ENCODE results near the gene MAST4. TPM values are rescaled to one million over a fixed set of nuclear protein-coding genes. Genes with fewer than 3 reads are reported as not detected.

The MAST4 gene
- total RNA-seq, 4 donors from 2014 or later, result 16.2 to 32.8 (median 25.0) TPM

GRCh38 chr5:67026278-67026677 lies 430.1 kb downstream of the MAST4 start:
- no peaks in the 10 kb centered on the region for H3K27me3 ChIP-seq
- no peak overlapping the region for H3K27ac ChIP-seq
- peaks cover 6 to 41% (median 10%) of the 10 kb centered on the region in 3 donors for H3K4me1 ChIP-seq
- no peak for TF ChIP-seq POLR2A (IDR thresholded peaks at IDR 0.05)
- TF ChIP-seq POLR2AphosphoS5 (IDR thresholded peaks at IDR 0.05), result no peak
- TF ChIP-seq CTCF (IDR thresholded peaks at IDR 0.05), result no peak
- TF ChIP-seq EP300 (IDR thresholded peaks at IDR 0.05), result no peak
- H3K36me3 ChIP-seq, result no peaks in the 10 kb centered on the region
- no peak overlapping the region for H3K4me3 ChIP-seq
- ATAC-seq, result no peak
- no peaks in the 10 kb centered on the region for H3K9me3 ChIP-seq
- 100% methylated on average over 1 of the region's 1 CpG for WGBS, 2 donors (ENCODE audit: low coverage in 1 of 2)

- no peaks in the 10 kb centered on the region for H3K36me3 ChIP-seq
- H3K4me1 ChIP-seq, result peaks cover 14 to 41% (median 16%) of the 10 kb centered on the region in 3 donors
- H3K27me3 ChIP-seq, result no peaks in the 10 kb centered on the region
- 67 to 83% methylated on average over 2 of the region's 2 CpGs for WGBS, 2 donors (ENCODE audit: low coverage in 1 of 2)
- ATAC-seq, result no peak
- TF ChIP-seq EP300 (IDR thresholded peaks at IDR 0.05), result no peak
- no peak for TF ChIP-seq POLR2AphosphoS5 (IDR thresholded peaks at IDR 0.05)
- no peak for TF ChIP-seq CTCF (IDR thresholded peaks at IDR 0.05)
- TF ChIP-seq POLR2A (IDR thresholded peaks at IDR 0.05), result no peak
- no peak overlapping the region for H3K4me3 ChIP-seq
- H3K9me3 ChIP-seq, result no peaks in the 10 kb centered on the region
- H3K27ac ChIP-seq, result no peak overlapping the region
Measured at GRCh38 chr5:67027171-67027570, 431.0 kb downstream of the MAST4 start.

- WGBS, 2 donors (ENCODE audit: low coverage in 1 of 2), result 69 to 95% methylated on average over 3 to 4 of the region's 4 CpGs
Measured at GRCh38 chr5:67028371-67028770, 432.2 kb downstream of the MAST4 start.

GRCh38 chr5:67028941-67029340 lies 432.7 kb downstream of the MAST4 start:
- Histone ChIP-seq H3K36me3 (no peaks in the 10 kb centered on the region), H3K9me3 (no peaks in the 10 kb centered on the region), H3K4me1 (peaks cover 18 to 54% (median 22%) of the 10 kb centered on the region in 3 donors), H3K27me3 (no peaks in the 10 kb centered on the region), H3K4me3 (no peak overlapping the region), H3K27ac (no peak overlapping the region)
- no peak for ATAC-seq
- no peak for TF ChIP-seq CTCF (IDR thresholded peaks at IDR 0.05)
- TF ChIP-seq POLR2AphosphoS5 (IDR thresholded peaks at IDR 0.05), result no peak
- no peak for TF ChIP-seq EP300 (IDR thresholded peaks at IDR 0.05)
- TF ChIP-seq POLR2A (IDR thresholded peaks at IDR 0.05), result no peak
- 98 to 100% methylated on average over 2 to 4 of the region's 4 CpGs for WGBS, 2 donors (ENCODE audit: low coverage in 1 of 2)

More at GRCh38 chr5:67028371-67028770, 432.2 kb downstream of the MAST4 start:
- Histone ChIP-seq H3K4me3 (no peak overlapping the region), H3K9me3 (no peaks in the 10 kb centered on the region), H3K27ac (no peak overlapping the region), H3K4me1 (peaks cover 18 to 48% (median 18%) of the 10 kb centered on the region in 3 donors), H3K36me3 (no peaks in the 10 kb centered on the region), H3K27me3 (no peaks in the 10 kb centered on the region)
- no peak for ATAC-seq
- TF ChIP-seq POLR2A (IDR thresholded peaks at IDR 0.05) (no peak), CTCF (IDR thresholded peaks at IDR 0.05) (no peak), EP300 (IDR thresholded peaks at IDR 0.05) (no peak), POLR2AphosphoS5 (IDR thresholded peaks at IDR 0.05) (no peak)

- H3K27ac ChIP-seq, result no peak overlapping the region
- no peak for TF ChIP-seq CTCF (IDR thresholded peaks at IDR 0.05)
- TF ChIP-seq POLR2AphosphoS5 (IDR thresholded peaks at IDR 0.05), result no peak
- TF ChIP-seq POLR2A (IDR thresholded peaks at IDR 0.05), result no peak
- TF ChIP-seq EP300 (IDR thresholded peaks at IDR 0.05), result no peak
- no peaks in the 10 kb centered on the region for H3K9me3 ChIP-seq
- ATAC-seq, result no peak
- H3K36me3 ChIP-seq, result no peaks in the 10 kb centered on the region
- H3K4me3 ChIP-seq, result no peak overlapping the region
- H3K27me3 ChIP-seq, result no peaks in the 10 kb centered on the region
- peaks cover 18 to 59% (median 24%) of the 10 kb centered on the region in 3 donors for H3K4me1 ChIP-seq
Measured at GRCh38 chr5:67029481-67029880, 433.3 kb downstream of the MAST4 start.

Data from gastroesophageal sphincter (tissue), 4 donors.